Breast epithelium (tissue), 3 donors: ENCODE data around the gene ZNF234.

Experiments used
- POLR2A ChIP-seq: fragments of 450-650 bp; IDR thresholded peaks from one replicate; pipeline ENCODE4 v1.6.1; 2016; ENCODE audit warnings: antibody characterized with exemption, mild to moderate bottlenecking, moderate library complexity
- TF ChIP-seq, protein P1 (sequence below), 3 donors: fragments of 450-650 bp; IDR thresholded peaks; one replicate each; pipeline ENCODE4 v1.5.1; 2016 to 2017; ENCODE audit warnings: antibody characterized with exemption in 3 of 3, mild to moderate bottlenecking in 3 of 3, moderate library complexity in 3 of 3

GRCh38 chr19:44092108-44092507 is 49.2 kb upstream of the ZNF234 start:
- TF ChIP-seq, protein P1, sequence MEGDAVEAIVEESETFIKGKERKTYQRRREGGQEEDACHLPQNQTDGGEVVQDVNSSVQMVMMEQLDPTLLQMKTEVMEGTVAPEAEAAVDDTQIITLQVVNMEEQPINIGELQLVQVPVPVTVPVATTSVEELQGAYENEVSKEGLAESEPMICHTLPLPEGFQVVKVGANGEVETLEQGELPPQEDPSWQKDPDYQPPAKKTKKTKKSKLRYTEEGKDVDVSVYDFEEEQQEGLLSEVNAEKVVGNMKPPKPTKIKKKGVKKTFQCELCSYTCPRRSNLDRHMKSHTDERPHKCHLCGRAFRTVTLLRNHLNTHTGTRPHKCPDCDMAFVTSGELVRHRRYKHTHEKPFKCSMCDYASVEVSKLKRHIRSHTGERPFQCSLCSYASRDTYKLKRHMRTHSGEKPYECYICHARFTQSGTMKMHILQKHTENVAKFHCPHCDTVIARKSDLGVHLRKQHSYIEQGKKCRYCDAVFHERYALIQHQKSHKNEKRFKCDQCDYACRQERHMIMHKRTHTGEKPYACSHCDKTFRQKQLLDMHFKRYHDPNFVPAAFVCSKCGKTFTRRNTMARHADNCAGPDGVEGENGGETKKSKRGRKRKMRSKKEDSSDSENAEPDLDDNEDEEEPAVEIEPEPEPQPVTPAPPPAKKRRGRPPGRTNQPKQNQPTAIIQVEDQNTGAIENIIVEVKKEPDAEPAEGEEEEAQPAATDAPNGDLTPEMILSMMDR (IDR thresholded peaks at IDR 0.05) = no peak
- no peak for TF ChIP-seq POLR2A
